Kidney epithelial cell (primary cell): ENCODE measurements around the gene MAP7D2. TPM values are rescaled to one million over a fixed set of nuclear protein-coding genes. Genes with fewer than 3 reads are reported as not detected.

ENCODE experiments used
- DNase-seq: peaks from one replicate; pipeline ENCODE4 v3.0.0-alpha.2; 2010; ENCODE audit warnings: low read depth
- H3K27me3 ChIP-seq: 2 replicates; pipeline ENCODE4 v1.6.0; 2011; ENCODE audit warnings: low read length; ENCODE audit not compliant: control insufficient read depth, insufficient read depth
- H3K36me3 ChIP-seq: 2 replicates; pipeline ENCODE4 v1.5.1; 2011; ENCODE audit warnings: low read length; ENCODE audit not compliant: control insufficient read depth, insufficient read depth
- H3K4me3 ChIP-seq: 2 replicates; pipeline ENCODE4 v1.5.1; 2011; ENCODE audit warnings: low read depth, mild to moderate bottlenecking, control low read depth, low read length
- CTCF ChIP-seq: IDR thresholded peaks from 2 replicates; pipeline ENCODE4 v1.5.1; 2011; ENCODE audit warnings: mild to moderate bottlenecking, moderate library complexity, low read length, control low read depth, inconsistent platforms; ENCODE audit not compliant: insufficient read depth, poor library complexity, severe bottlenecking
- total RNA-seq: library from RNA; depleted of rRNA; stranded (reverse); fragments of >200 nt; gene quantifications from 2 replicates; pipeline ENCODE4 v1.2.3, GENCODE V29; 2015

MAP7D2 gene
- total RNA-seq, 1 donor from 2014 or later: 2.0 TPM

- TF ChIP-seq CTCF: no peak
- Histone ChIP-seq H3K36me3 (no peaks in the 10 kb centered on the region), H3K4me3 (no peak overlapping the region), H3K27me3 (no peaks in the 10 kb centered on the region)
- no peak for DNase-seq
Measured at GRCh38 chrX:19960913-19961312, 155.8 kb downstream of the MAP7D2 start.

- no peaks in the 10 kb centered on the region for H3K27me3 ChIP-seq
- H3K36me3 ChIP-seq: no peaks in the 10 kb centered on the region
- no peak overlapping the region for H3K4me3 ChIP-seq
- TF ChIP-seq CTCF: no peak
- DNase-seq: no peak
Measured at GRCh38 chrX:19958552-19959486, 157.9 kb downstream of the MAP7D2 start.

GRCh38 chrX:19956923-19957322 is 159.8 kb downstream of the MAP7D2 start:
- H3K4me3 ChIP-seq: no peak overlapping the region
- DNase-seq: no peak
- no peak for TF ChIP-seq CTCF
- H3K36me3 ChIP-seq: no peaks in the 10 kb centered on the region
- H3K27me3 ChIP-seq: no peaks in the 10 kb centered on the region

Other genes with a start within 250 kb of the MAP7D2 start
- 48.1 and 53.0 TPM in 2 replicates for gene SH3KBP1, start 229.3 kb downstream of the MAP7D2 start, total RNA-seq
- gene BCLAF3, start 125.8 kb downstream of the MAP7D2 start, total RNA-seq: 4.5 and 6.0 TPM in 2 replicates
- gene EIF1AX, start 24.9 kb upstream of the MAP7D2 start, total RNA-seq: 37.4 and 44.7 TPM in 2 replicates
- gene RPS6KA3, start 150.0 kb upstream of the MAP7D2 start, total RNA-seq: 25.3 and 26.6 TPM in 2 replicates